ENCODE measurements around the gene MAPK12. TPM values are rescaled to one million over a fixed set of nuclear protein-coding genes. Genes with fewer than 3 reads are reported as not detected.

MAPK12 gene
- total and polyA plus RNA-seq, 2 donors (not counting 1 experiment from before 2014, with no cell fraction given) = 6.5 to 7.8 TPM

- Mint-ChIP-seq H3K4me3 (no peak overlapping the region), H3K27me3 (no peaks in the 10 kb centered on the region), H3K4me1 (peaks cover 38% of the 10 kb centered on the region), H3K27ac (no peak overlapping the region), H3K9me3 (ENCODE audit: insufficient read depth) (no peaks in the 10 kb centered on the region)
- Histone ChIP-seq H3K4me1 (ENCODE audit: control insufficient read depth in 2 of 2, insufficient read depth in 2 of 2, low read length in 2 of 2) (peaks cover 15 to 26% of the 10 kb centered on the region in 2 donors), H3K27me3 (replicated peaks in 1 of 4; ENCODE audit: control extremely low read depth in 1 of 4, control insufficient read depth in 3 of 4, insufficient read depth in 4 of 4, low read length in 3 of 4) (no peaks in the 10 kb centered on the region), H4K20me1 (ENCODE audit: control insufficient read depth, insufficient read depth, low read length, poor library complexity, severe bottlenecking) (peaks cover 71% of the 10 kb centered on the region), H2AFZ (ENCODE audit: insufficient read depth, low read depth, low read length, poor library complexity, severe bottlenecking) (no peak overlapping the region), H3K9me3 (ENCODE audit: control extremely low read depth in 1 of 3, control insufficient read depth in 2 of 3, insufficient read depth in 1 of 3, low read length in 2 of 3) (no peaks in the 10 kb centered on the region), H3K9ac (ENCODE audit: low read length) (no peak overlapping the region), H3K79me2 (ENCODE audit: control insufficient read depth, insufficient read depth, low read length) (peaks cover 42% of the 10 kb centered on the region), H3K4me3 (ENCODE audit: control extremely low read depth in 1 of 5, extremely low read depth in 1 of 5, insufficient read depth in 1 of 5, low read depth in 2 of 5, low read length in 4 of 5) (no peak overlapping the region), H3K4me2 (replicated peaks; ENCODE audit: low read depth, low read length, poor library complexity, severe bottlenecking) (no peak overlapping the region), H3K27ac (ENCODE audit: low read length in 2 of 2) (no peak overlapping the region), H3K36me3 (replicated peaks in 1 of 2; ENCODE audit: control extremely low read depth in 1 of 2, control insufficient read depth in 1 of 2, extremely low read depth in 1 of 2, insufficient read depth in 2 of 2, low read length in 1 of 2) (peaks cover 4 to 47% of the 10 kb centered on the region in 2 experiments)
- ChIA-PET CTCF (interaction anchor here (0.6 to 5.2 kb wide), 14 partner anchors 14 to 406 kb away, joined by 3 to 75 read pairs (median 3); partner anchors contain the start of gene PANX2), POLR2A (interaction anchor here (0.7 to 4.5 kb wide), 3 partner anchors 18 to 60 kb away, joined by 3 to 43 read pairs (median 5); no protein-coding TSS in a partner anchor)
- ATAC-seq (ENCODE audit: low read depth) = no peak
- TF ChIP-seq EZH2 (IDR thresholded peaks at IDR 0.05; ENCODE audit: borderline replicate concordance, insufficient read depth, low read depth, low read length, poor library complexity, severe bottlenecking) = no peak
- no peak for TF ChIP-seq CTCF (IDR thresholded peaks at IDR 0.05)
- intact Hi-C loops (cut with micrococcal nuclease) = loop anchor here (5.0 to 10.0 kb wide), 2 partner anchors 281 to 444 kb away; no protein-coding TSS in a partner anchor
- WGBS (ENCODE audit: insufficient coverage) = 87% methylated on average over 21 of the region's 22 CpGs
- no peak for DNase-seq
Measured at GRCh38 chr22:50208430-50208938, 53.0 kb downstream of the MAPK12 start.

Measured in B cell (primary cell).